Lung microvascular endothelial cell (primary cell): ENCODE measurements around the gene PTPRN. TPM values are rescaled to one million over a fixed set of nuclear protein-coding genes. Genes with fewer than 3 reads are reported as not detected.

Source experiments
- DNase-seq, 2 donors: peaks; one replicate each; pipeline versions ENCODE4 v3.0.0 to v3.0.0-alpha.2; 2010; ENCODE audit warnings: low read depth in 2 of 2
- total RNA-seq: library from RNA; depleted of rRNA; stranded (reverse); fragments of >200 nt; gene quantifications from 2 replicates; pipeline ENCODE4 v1.2.1, GENCODE V29; 2014

PTPRN gene
- total RNA-seq, 1 donor from 2014 or later: not detected

DNA sequence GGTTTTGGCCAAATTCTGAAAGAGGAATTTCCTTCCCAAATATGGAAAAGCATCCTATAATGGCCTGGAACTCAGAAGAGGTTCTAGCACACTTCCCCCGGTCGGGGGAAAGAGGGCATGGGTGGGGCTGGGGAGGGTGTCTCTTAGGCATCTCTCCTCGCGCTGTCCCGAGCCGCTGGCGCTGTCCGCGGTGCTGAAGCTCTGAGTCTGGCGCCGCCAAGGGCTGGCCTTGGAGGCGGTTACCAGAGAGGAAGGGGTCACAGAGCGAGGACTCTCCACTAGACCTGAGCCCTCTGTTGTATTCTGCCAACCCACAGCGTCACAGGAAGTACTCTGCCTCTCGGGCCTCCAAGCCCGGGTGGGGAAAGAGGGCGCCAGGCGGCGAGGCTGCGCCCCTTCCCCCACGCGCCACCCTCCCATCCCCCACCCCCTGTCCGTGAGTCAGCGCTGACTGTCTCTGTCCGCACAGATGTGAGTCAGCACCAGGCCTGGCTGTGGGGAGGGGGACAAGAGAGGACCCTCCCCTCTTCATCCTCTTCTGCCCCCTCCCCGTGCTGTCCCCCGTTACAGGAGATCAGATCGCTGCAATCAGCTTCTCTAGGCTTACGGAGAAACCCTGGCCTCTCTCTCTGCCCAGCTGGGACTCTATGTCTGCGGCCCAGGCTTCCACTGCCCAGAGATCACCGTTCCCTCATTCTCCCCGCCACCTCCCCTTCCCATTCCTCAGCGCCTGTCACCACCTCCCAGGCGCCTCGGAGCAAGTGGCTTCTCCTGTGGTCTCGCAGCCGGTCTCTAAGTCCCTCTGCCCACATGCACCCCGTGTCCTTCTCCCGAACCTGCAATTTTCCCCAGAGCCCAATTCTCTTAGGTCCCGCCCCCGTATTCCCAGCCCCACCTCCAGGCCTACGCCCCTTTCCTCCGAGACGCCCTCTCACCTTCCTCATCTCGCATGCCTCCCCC, 779 bp downstream of the PTPRN start:
- peak; percentile 55 to 62 for DNase-seq

GRCh38 chr2:219306047-219306446, 3.2 kb downstream of the PTPRN start:
- DNase-seq: no peak

- no peak for DNase-seq
These were observed 5.0 kb downstream of the PTPRN start for GRCh38 chr2:219304223-219304622.

- no peak for DNase-seq
These were observed 6.7 kb downstream of the PTPRN start for GRCh38 chr2:219302412-219302968.

DNA sequence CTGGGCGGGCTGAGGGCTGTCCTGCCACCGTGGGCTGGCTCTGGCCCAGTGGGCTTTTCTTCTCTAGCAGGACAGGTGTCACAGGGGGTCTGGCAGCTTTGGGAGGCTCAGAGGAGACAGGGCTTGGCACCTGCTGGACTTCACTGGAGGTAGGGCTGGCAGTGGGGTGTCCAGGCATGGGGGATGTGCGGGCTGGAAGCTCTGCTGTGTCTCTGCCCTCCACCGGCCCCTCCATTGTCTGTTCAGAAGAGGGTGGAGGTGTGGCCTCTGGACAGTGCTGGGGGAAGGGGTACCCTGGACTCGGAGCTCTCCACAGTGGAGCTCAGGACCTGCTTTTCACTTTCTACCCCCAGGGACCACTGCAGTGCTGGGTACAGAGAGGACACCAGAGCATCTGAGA, 9.2 kb downstream of the PTPRN start:
- DNase-seq: no peak

DNA sequence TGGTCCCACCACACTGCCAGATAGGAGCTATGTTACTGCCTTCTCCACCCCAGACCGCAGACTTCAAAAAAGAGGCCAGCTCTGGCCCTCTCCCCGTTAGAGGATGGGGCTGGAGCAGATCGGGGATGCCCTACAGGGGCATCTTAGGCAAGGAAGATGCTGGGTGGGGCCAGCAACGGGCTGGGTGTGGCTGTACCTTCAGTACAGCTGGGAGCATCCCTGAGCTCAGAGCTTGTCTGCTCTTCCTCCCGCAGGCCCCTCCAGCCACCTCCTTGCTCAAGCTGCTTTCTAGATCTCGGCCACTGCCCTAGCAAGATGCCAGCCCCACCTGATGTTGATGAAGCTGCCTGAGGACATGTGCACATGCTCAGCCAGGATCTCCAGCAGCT, 9.8 kb downstream of the PTPRN start:
- DNase-seq: no peak

- DNase-seq: peak; percentile 75 to 80
These were observed 10.3 kb downstream of the PTPRN start for GRCh38 chr2:219298759-219299371.

DNA sequence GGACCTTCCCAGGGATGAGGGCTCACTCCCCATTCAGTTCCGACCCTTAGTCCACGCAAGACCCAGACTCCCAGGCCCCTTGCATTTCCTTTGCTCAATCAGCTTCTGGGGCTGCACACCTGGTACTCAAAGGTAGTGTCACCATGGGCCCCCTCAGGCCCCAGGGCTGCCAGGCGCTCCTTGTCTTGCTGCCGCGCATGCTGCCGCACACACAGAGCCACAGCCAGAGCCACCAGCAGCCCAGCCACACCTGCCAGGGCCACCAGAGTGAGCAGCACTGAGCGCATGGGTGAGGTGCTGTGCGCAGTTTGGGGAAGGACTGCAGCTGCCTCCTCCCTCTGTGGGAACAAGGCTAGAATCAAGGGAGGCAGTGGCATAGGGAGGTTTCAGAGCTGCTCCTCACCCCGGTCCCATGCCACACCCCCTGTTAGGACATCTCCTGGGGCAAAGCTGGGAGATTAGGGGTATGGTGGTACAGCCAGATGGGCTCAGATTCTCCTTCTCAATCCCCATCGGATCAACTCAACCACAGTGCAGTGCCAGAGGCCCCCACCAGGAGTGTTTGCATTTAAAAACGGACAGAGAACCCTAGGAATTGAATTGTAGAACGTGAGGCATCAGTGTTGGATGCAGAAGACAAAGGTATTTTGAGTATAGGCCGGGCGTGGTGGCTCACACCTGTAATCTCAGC, 11.3 kb downstream of the PTPRN start:
- no peak for DNase-seq

DNA sequence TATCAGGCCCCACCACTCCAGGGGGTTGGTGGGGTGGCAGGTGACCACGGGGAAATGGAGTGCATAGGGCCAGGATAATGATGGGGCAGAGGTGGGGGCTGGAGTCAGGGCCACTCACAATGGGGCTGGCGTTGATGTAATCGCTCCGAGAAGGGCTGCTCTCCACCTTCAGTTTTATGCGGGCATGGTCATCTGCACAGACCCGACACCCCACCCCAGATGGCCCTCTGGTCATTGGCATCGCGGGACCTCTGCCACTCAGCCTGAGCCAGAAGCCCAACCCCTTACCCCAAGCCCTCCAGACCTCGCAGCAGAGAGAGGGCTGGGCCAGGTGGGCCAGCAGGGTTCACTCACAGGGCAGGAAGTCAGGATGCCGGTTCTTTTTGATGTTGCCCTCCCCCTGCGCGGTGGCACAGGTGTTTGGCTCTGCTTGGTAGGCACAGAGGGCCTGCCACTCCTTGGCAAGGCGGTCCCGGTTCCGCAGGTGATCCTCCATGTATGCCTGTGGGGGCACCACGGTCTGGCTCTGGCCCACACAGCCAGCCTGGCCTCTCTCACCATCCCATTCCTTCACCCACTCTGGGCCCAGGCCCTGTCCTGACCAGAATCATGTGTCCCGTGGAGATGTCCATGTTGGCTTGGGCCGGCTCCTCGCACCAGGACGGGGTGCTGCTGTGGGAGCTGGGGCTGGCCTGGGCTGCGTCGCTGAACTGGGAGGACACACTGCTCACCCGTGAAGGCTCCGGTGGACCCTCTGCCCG, 12.4 kb downstream of the PTPRN start:
- DNase-seq: no peak

- DNase-seq: no peak
These were observed 13.1 kb downstream of the PTPRN start for GRCh38 chr2:219296142-219296541.

DNA sequence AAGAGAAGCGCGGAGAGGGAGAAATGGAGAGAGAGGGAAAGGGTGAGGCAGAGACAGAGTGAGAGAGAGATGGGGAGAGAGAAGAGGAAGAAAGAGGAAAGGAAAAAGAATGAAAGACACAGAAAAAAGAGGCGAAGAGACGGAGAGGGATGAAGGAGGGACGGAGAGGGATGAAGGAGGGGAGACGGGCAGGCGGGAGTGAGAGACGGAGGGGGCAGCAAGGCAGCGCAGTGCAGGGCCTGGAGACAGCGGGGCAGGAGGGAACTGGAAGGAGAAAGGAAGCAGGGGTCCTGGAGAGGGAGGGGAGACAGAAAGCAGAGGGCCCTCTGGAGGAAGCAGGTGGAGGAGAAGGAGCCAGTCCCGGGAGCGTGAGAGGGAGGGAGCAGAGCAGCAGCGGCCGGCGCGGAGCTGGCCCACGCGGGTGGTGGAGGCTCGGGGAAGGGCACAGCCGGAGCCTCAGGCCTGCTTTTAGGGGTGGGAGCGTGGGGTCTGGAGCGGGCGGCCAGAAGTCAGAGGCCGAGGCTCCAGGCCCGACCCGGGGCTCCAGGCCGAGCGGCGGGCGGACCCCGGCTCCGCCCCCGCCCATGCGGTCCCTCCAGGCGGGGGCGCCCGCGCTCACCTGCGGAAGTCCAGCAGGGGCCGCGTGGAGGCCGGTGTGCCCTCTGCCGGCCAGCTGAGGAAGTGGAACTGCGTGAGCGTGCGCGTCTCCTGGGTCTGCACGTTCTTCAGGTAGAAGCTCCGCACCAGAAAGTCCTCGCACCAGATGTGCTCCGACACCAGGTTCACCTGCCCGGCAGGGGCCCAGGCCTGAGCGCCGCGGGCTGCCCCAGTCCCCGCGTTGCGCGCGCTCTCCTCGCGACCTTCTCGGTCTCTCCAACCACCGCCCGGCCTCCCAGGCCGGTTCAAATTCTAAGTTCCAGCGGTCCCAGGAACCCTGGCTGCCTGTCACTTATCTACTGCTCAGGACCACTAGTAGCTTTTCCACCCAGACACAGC, 14.5 kb downstream of the PTPRN start:
- DNase-seq: peak; percentile 83 to 90

DNA sequence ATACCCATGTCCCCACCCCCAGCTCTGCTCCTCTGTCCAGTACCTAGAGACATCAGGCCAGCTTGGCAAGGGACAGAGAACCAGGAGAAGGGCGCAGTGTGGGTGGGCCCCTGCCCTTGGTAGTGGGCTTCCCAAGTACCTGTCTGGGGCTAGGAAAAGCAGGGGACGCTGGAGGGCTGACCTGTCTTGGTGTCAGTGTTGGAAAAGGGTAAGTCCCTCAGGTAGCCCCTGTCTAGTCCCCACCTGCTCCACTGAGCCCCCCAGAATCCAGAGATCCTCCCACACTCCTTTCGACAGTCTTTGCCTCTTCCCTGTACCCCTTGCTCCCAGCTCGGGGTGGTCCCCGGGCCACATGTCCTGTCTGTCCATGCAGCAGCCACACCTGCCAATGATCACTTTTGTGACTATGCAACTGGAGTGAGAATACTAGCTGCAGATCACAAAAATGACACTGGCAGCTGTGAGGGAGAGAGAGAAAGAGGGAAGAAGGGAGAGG, 15.4 kb downstream of the PTPRN start:
- no peak for DNase-seq

- no peak for DNase-seq
These were observed 16.6 kb downstream of the PTPRN start for GRCh38 chr2:219292616-219293015.

DNA sequence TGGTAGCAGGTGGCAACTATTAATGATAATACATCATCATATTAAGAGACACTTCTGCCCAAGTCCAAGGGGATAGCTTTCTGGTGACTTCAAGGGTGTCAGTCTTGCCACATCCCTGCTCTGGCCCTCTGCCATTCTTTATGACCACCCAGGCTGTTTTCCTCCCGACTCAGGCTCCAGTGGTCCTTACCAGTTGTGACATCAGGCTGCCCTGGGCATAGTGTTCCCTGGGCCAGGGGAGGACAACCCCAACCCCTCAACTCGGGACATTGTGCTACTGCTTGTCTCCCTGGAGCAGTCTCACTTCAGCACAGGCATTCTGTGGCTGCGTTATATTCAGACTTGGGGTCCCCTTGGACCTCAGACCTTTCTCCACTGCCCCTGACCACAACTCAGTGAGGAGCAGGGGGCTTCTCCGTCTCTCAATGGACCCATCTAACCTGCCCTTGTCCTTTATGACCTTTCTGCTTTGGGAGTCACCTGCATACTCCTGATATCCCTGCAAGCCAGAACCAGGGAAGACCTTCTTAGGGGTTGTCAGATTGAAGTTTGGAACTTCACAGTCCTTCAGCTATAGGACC, 17.2 kb downstream of the PTPRN start:
- no peak for DNase-seq

DNA sequence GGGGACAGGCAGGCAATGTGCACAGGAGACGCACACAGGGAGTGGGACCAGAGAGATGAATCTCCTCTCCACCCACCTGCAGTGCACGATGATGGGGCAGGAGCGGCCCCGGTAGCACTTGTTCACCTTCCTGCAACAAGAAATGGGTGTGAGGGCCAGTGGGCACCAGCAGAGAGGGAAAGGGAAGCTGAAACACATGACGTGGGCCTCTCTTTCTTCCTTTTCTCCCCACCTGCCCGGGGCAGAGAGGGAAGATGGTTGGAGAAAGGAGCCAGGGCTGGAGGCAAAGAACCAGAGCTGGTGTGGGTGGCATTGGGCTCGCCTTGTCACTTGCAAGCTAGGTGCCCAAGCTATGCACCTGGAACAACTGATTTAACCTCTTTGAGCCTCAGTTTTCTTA, 17.8 kb downstream of the PTPRN start:
- DNase-seq: no peak

GRCh38 chr2:219290381-219291171, 18.6 kb downstream of the PTPRN start:
- no peak for DNase-seq

DNA sequence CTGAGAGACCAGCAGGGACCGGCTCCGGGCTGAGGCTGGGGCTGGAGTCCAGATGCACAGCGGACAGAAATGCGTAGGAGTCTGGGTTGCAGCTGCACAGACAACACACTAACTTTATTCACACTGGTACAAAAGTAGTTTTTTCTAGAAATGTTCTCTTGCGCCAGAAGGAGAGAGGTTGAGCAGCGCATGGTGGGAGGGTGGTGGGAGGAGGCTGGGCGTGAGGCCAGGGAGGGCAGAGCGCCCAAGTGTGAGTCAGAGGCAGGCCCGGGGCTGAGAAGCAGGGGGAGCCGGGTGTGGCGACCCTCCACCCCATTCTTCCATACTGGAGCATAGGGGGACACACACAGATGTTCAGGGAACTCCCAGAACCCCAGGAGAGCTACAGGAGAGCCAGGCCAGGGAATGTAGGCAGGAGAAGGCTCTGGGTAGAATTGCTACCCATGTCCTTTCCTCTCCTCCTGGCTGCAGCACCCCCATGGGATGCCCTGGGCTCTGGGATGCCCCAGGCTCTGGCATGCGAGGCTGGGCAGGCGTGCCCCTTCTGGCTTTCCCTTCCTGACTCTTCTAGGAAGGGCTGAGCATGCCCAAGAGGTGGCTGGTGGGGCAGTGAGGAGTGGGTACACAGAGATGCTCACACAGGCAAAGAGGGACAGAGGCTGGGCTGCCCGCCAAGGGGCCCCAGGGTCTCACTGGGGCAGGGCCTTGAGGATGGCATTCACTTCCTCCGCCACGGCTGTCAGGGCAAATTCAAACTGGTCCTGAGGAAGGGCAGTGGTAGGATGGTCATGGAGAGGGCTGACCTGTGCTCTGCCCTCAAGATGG, 19.5 kb downstream of the PTPRN start:
- peak; percentile 38 to 39 for DNase-seq

- no peak for DNase-seq
These were observed 20.0 kb downstream of the PTPRN start for GRCh38 chr2:219289195-219289536.
